Pancreas (tissue), 10 donors: ENCODE data around the gene KCNC4. TPM values are rescaled to one million over a fixed set of nuclear protein-coding genes. Genes with fewer than 3 reads are reported as not detected.

ENCODE experiments used
- ATAC-seq, 4 donors: fragments of 200-7000 bp; cut with Tn5 transposase; one replicate each; pipeline versions ENCODE4 v1.8.0 to v1.9.1; 2020; ENCODE audit warnings: mild to moderate bottlenecking in 4 of 4, moderate library complexity in 4 of 4
- DNase-seq, 6 donors: peaks; one replicate each; pipeline ENCODE4 v3.0.0-alpha.2; 2020
- FAIRE-seq: peaks from 2 replicates; lab custom pipeline; 2012; peaks lifted over from hg19 to GRCh38; lab: Jason Lieb, UNC
- H3K27ac ChIP-seq, 4 donors: fragments of 200-600 bp; sonication (generic); 1 replicate in 3 of 4; 2 replicates in 1 of 4; pipeline versions ENCODE4 v1.5.0 to v1.8.0; 2020
- H3K27me3 ChIP-seq, 4 donors: fragments of 200-600 bp; one replicate each; pipeline ENCODE4 v1.8.0; 2021
- H3K36me3 ChIP-seq, 3 donors: fragments of 200-600 bp; sonication (generic) in 1 of 3; one replicate each; pipeline versions ENCODE4 v1.5.0 to v1.8.0; 2020 to 2021
- H3K4me1 ChIP-seq, 3 donors: fragments of 200-600 bp; one replicate each; pipeline ENCODE4 v1.8.0; 2021
- H3K4me3 ChIP-seq, 4 donors: fragments of 200-600 bp; sonication (generic) in 2 of 4; one replicate each; pipeline versions ENCODE4 v1.5.0 to v1.8.0; 2020 to 2021
- H3K9me3 ChIP-seq, 4 donors: fragments of 200-600 bp; one replicate each; pipeline ENCODE4 v1.8.0; 2021
- WGBS, 2 donors: extraction: QIAGEN DNeasy Blood & Tissue Kit; methylation state at CpG; one replicate each; pipeline ENCODE4 v1.1.7; 2013; 5-methylcytosine and 5-hydroxymethylcytosine counted together
- intact Hi-C, 3 donors: fragments of 100-400 bp; cut with DNase I; formaldehyde crosslinking; loops; one replicate each; pipeline versions ENCODE4 v1.11.1 to v1.14.2; 2022
- polyA plus RNA-seq, 2 donors: library from polyadenylated mRNA; stranded (reverse); fragments of 200-250 nt; gene quantifications; one replicate each; pipeline ENCODE4 v1.2.3, GENCODE V29; 2013
- total RNA-seq, 6 donors: library from RNA; stranded (reverse); fragmentation: NEBNext Ultra II Directional in 4 of 6; extraction: Animal tissue kit (Norgen Biotek cat#: 25700) in 4 of 6; gene quantifications; one replicate each; pipeline versions ENCODE4 v1.2.1 to v1.2.4, GENCODE V29; 2021 to 2023
- TF ChIP-seq, protein P1 (sequence below), 4 donors: fragments of 200-600 bp; sonication (generic) in 3 of 4; IDR thresholded peaks; one replicate each; pipeline versions ENCODE4 v1.5.0 to v1.8.0; 2021; ENCODE audit warnings: antibody characterized with exemption in 4 of 4
- donor health status: healthy with polysubstance abuse.
- donor health status: DM: no; HTN: no; CAD: no; lungs with moderate emphysema.
- donor health status: DM: no; HTN: no; CAD: no.
- donor health status: control.
- donor health status: control.
- donor health status: Bipolar disorder and iron deficiency.
- donor health status: DM: yes; HTN: yes; CAD: no.
- donor health status: DM: no; HTN: no; CAD: no.
- donor health status: DM: no; HTN: no; CAD: no.
- donor health status: DM: yes; HTN: yes; CAD: no.

The KCNC4 gene
- total and polyA plus RNA-seq, 8 donors, result 5.4 to 18.6 (median 9.5) TPM

- Histone ChIP-seq H3K36me3 (no peaks in the 10 kb centered on the region), H3K9me3 (no peaks in the 10 kb centered on the region), H3K27ac (no peak overlapping the region), H3K27me3 (no peaks in the 10 kb centered on the region), H3K4me3 (no peak overlapping the region), H3K4me1 (no peaks in the 10 kb centered on the region)
- ATAC-seq (no peak), DNase-seq (no peak), FAIRE-seq (no peak)
- TF ChIP-seq, protein P1, sequence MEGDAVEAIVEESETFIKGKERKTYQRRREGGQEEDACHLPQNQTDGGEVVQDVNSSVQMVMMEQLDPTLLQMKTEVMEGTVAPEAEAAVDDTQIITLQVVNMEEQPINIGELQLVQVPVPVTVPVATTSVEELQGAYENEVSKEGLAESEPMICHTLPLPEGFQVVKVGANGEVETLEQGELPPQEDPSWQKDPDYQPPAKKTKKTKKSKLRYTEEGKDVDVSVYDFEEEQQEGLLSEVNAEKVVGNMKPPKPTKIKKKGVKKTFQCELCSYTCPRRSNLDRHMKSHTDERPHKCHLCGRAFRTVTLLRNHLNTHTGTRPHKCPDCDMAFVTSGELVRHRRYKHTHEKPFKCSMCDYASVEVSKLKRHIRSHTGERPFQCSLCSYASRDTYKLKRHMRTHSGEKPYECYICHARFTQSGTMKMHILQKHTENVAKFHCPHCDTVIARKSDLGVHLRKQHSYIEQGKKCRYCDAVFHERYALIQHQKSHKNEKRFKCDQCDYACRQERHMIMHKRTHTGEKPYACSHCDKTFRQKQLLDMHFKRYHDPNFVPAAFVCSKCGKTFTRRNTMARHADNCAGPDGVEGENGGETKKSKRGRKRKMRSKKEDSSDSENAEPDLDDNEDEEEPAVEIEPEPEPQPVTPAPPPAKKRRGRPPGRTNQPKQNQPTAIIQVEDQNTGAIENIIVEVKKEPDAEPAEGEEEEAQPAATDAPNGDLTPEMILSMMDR (IDR thresholded peaks at IDR 0.05), result no peak
- 39 to 48% methylated on average over 5 of the region's 5 CpGs for WGBS, 2 donors
- intact Hi-C loops, result no loop called here
These were observed 23.6 kb upstream of the KCNC4 start for GRCh38 chr1:110186558-110186957.

DNA sequence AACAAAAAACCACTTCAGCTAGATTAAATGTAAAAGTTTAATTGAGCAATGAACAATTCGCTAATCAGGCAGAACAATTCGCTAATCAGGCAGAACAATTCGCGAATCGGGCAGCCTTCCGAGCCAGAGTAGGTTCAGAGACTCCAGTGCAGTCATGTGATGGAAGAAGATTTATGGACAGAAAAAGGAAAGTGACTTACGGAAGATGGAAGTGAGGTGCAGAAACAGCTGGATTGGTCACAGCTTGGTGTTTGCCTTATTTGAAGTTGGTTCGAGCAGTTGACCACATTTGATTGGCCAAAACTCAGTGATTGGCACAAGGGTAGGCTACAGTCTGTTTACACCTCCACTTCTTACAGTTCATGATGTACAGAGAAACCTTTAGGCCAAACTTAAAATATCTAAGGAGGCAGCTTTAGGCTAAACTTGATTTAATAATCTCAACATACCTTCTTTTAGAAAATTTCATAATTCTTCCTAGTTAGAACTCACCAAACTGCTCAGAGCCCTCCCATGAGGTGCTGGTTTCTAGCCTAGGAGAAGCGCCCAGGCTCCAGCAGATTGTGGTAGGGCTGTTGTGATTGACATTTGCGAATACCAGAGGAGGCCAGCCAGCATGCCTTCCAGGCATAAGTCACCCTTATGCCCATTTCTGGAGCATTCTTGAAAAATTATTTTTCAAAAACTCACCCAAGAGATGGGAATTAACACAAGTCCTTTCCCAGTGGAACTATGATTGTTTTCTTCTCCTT, 22.8 kb upstream of the KCNC4 start:
- Histone ChIP-seq H3K36me3 (no peaks in the 10 kb centered on the region), H3K9me3 (no peaks in the 10 kb centered on the region), H3K27me3 (no peaks in the 10 kb centered on the region), H3K4me1 (no peaks in the 10 kb centered on the region), H3K27ac (no peak overlapping the region), H3K4me3 (no peak overlapping the region)
- intact Hi-C loops, result no loop called here
- peak; percentile 50 to 76 (median 70) for ATAC-seq
- WGBS, 2 donors, result 74 to 81% methylated on average over 10 of the region's 10 CpGs
- no peak for FAIRE-seq
- DNase-seq, result peak in 3 of 6 donors; percentile 13 to 37 (median 30)
- TF ChIP-seq, protein P1 (IDR thresholded peaks at IDR 0.05), result no peak

DNA sequence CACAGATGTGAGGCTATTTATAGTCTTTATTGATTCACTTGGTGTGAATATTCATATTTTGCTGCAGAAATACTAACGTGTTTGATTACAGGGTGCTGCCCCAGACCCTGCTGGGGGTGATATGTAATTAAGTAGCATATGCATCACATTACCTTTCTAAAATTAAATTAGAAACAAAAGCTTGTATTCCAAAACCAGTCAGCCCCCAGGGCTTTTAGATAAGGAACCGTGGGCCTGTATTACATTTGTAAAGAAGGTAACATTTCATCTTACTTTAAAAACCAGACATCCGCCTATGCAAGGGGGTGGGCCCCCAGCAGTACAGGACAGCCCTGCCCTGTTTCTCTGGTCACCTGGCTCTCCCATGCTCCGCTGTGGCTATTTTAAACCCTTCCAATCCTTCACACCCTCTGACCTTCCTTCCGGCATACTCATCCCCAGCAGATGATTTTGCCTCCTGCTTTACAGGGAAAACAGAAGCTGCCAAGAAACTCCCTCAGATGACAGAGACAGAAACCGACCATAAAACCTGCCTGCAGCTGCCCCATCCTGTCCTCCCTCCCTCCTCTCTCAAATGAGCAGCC, 22.0 kb upstream of the KCNC4 start:
- Histone ChIP-seq H3K4me1 (no peaks in the 10 kb centered on the region), H3K27ac (no peak overlapping the region), H3K9me3 (no peaks in the 10 kb centered on the region), H3K4me3 (no peak overlapping the region), H3K36me3 (no peaks in the 10 kb centered on the region), H3K27me3 (no peaks in the 10 kb centered on the region)
- ATAC-seq (no peak), FAIRE-seq (no peak), DNase-seq (peak in 1 of 6 donors; percentile 6)
- WGBS, 2 donors, result 64 to 66% methylated on average over 6 of the region's 6 CpGs
- TF ChIP-seq, protein P1 (IDR thresholded peaks at IDR 0.05), result no peak
- intact Hi-C loops, result no loop called here

- intact Hi-C loops, result no loop called here
- TF ChIP-seq, protein P1 (IDR thresholded peaks at IDR 0.05), result no peak
- Histone ChIP-seq H3K9me3 (no peaks in the 10 kb centered on the region), H3K27me3 (no peaks in the 10 kb centered on the region), H3K36me3 (no peaks in the 10 kb centered on the region), H3K4me1 (no peaks in the 10 kb centered on the region), H3K4me3 (no peak overlapping the region), H3K27ac (no peak overlapping the region)
- WGBS, 2 donors, result 89 to 90% methylated on average over 6 of the region's 6 CpGs
- ATAC-seq, result no peak
- DNase-seq, result peak in 1 of 6 donors; percentile 14
- no peak for FAIRE-seq
These were observed 20.9 kb upstream of the KCNC4 start for GRCh38 chr1:110189181-110189580.
